Stomach smooth muscle (tissue), 2 donors: ENCODE results near the gene MGRN1.

ENCODE experiments used
- H3K27ac ChIP-seq: one replicate; pipeline ENCODE4 v1.7.0; 2013; ENCODE audit warnings: mild to moderate bottlenecking, low read length, inconsistent platforms
- H3K27me3 ChIP-seq, 2 donors: one replicate each; pipeline ENCODE4 v1.7.0; 2013; ENCODE audit warnings: low read length in 2 of 2; ENCODE audit not compliant: insufficient read depth in 2 of 2, control insufficient read depth in 1 of 2
- H3K36me3 ChIP-seq, 2 donors: one replicate each; pipeline ENCODE4 v1.7.0; 2013; ENCODE audit warnings: low read length in 2 of 2; ENCODE audit not compliant: control insufficient read depth in 2 of 2, insufficient read depth in 2 of 2
- H3K4me1 ChIP-seq: one replicate; pipeline ENCODE4 v1.7.0; 2013; ENCODE audit warnings: low read length; ENCODE audit not compliant: control insufficient read depth, insufficient read depth
- H3K4me3 ChIP-seq, 2 donors: one replicate each; pipeline ENCODE4 v1.7.0; 2013; ENCODE audit warnings: low read length in 2 of 2
- H3K9ac ChIP-seq, 2 donors: one replicate each; pipeline ENCODE4 v1.7.0; 2013; ENCODE audit warnings: low read length in 2 of 2, mild to moderate bottlenecking in 1 of 2
- H3K9me3 ChIP-seq, 2 donors: one replicate each; pipeline ENCODE4 v1.7.0; 2013; ENCODE audit warnings: low read length in 2 of 2; ENCODE audit not compliant: control insufficient read depth in 2 of 2
- donor health status: healthy.
- donor health status: Pancreatic carcinoma.

Gene MGRN1

DNA sequence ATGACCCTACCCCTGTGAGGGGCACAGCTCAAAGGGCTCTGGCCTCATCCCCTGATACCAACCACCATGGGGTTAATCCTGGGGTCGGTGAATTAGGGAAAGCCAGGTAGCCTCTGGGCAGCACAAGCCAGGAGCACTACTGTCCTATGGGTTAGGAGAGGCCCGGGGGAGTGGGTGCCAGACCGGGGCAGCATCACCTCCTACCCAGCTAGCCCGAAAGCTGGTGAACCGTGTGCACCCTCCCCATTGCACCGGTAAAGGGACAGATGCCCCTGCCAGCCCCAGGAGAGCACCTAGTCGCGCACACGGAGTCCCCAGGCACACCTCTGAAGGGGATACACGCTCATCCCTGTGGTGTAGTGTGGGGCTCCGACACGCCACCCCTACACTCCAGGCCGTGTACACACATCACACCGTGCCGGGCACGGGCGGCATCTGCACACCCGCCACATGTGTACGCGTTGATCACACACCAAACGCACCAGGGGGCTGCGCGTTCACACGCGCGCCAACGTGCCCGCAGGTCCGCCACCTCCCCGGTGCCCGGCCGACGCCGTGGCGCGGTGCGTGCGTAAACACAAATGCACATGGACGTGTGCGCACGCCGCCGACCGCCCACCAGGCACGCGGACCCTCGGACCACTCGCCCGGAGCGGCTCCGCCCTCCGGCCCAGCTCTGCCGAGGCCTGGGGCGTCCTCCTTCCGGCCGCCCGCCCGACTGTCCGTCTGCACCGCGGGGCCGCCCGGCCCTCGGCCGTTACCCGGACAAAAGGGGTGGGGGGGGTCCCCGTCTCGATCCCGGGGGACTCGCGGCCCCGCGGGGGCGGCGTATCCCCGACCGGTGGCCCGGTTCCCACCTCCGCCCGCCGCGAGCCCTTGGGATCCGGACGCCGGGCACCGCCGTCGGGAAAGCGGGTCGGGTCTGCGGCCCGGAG is 10.7 kb upstream of the MGRN1 start:
- H3K36me3 ChIP-seq = no peaks in the 10 kb centered on the region
- H3K9me3 ChIP-seq = no peaks in the 10 kb centered on the region
- no peaks in the 10 kb centered on the region for H3K27me3 ChIP-seq
- peaks cover 65% of the 10 kb centered on the region for H3K4me1 ChIP-seq
- peak overlapping the region; percentile 74 to 78 for H3K9ac ChIP-seq
- peak overlapping the region; percentile 92 for H3K27ac ChIP-seq
- H3K4me3 ChIP-seq = peak overlapping the region; percentile 87 to 91

DNA sequence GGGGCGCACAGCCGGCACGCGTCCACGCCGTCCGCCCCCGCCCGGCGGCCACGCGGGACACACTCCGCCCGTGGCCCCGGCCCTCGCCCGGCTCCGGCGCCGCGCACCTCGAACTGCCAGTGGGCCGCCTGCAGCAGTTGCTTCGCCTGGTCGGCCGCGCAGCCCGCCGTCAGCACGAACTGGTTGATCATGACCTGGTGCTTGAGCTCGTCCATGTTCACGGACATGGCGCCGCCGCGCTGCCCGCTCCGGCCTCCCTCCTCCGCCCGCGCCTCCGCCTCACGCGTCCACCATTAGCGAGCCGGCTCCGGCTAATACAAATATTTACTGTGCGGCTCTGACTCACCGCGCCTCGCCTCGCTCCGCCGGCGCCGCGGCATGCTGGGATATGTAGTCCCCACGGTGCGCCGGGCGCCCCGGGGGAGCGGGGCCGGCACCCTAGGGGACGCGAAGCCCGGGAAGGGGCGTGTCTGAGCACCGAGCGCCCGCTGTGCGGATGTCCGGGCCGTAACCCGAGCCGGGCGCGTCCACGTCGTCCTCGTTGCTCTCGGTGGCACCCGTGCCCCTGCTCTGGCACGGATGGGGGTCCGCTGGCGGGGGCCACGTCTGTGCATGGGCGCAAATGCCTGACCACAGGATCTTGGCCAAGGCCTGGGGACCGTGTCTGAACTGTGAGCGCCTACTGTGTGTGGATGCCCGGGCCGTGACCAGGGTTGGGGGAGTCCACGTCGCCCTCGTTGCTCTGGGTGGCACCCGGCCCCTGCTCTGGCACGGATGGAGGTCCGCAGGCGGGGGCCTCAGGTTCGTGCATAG is 9.8 kb upstream of the MGRN1 start, which contains the start of gene UBALD1:
TSS of gene UBALD1 (minus strand) at position 318 of the 813 bp plus-strand sequence. CDS start at position 227, 91 bp downstream.
- Histone ChIP-seq H3K4me3 (peak within 1 kb of the TSS; percentile 87 to 91), H3K27me3 (no peaks in the 10 kb centered on the region), H3K36me3 (peaks cover 0 to under 1% of the 10 kb centered on the region in 2 donors), H3K4me1 (peaks cover 65% of the 10 kb centered on the region), H3K9ac (peak within 1 kb of the TSS; percentile 74 to 78), H3K9me3 (no peaks in the 10 kb centered on the region), H3K27ac (peak within 1 kb of the TSS; percentile 92)

DNA sequence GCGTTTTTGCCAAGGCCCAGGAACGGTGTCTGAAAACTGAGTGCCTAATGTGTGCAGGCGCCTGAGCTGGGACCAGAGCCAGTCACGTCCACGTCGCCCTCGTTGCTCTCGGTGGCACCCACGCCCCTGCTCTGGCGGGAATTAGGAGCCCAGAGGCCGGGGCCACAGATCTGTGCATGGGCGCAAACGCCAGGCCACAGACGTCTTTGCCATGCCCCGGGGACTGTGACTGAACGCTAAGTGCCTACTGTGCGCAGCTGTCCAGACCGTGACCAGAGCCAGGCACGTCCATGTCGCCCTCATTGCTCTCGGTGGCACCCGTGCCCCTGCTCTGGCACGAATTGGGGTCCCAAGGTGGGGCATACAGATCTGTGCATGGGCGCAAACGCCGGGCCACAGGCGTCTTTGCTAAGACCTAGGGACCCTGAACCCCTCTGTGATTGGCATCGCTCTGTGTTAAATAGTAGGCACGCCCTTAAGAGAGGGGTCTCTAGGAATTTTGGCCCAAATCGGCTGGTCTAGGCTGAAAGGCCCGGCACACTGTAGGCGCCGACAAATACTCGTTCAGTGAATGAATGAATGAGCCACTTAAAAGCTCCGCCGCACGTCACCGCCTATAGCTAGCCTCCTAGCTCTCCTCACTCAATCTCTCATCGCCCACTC is 9.1 kb upstream of the MGRN1 start:
- Histone ChIP-seq H3K27ac (peak overlapping the region; percentile 92), H3K9me3 (no peaks in the 10 kb centered on the region), H3K27me3 (no peaks in the 10 kb centered on the region), H3K4me1 (peaks cover 59% of the 10 kb centered on the region), H3K4me3 (peak overlapping the region; percentile 87 to 91), H3K36me3 (peaks cover 0 to 2% of the 10 kb centered on the region in 2 donors), H3K9ac (peak overlapping the region; percentile 73 to 78)

DNA sequence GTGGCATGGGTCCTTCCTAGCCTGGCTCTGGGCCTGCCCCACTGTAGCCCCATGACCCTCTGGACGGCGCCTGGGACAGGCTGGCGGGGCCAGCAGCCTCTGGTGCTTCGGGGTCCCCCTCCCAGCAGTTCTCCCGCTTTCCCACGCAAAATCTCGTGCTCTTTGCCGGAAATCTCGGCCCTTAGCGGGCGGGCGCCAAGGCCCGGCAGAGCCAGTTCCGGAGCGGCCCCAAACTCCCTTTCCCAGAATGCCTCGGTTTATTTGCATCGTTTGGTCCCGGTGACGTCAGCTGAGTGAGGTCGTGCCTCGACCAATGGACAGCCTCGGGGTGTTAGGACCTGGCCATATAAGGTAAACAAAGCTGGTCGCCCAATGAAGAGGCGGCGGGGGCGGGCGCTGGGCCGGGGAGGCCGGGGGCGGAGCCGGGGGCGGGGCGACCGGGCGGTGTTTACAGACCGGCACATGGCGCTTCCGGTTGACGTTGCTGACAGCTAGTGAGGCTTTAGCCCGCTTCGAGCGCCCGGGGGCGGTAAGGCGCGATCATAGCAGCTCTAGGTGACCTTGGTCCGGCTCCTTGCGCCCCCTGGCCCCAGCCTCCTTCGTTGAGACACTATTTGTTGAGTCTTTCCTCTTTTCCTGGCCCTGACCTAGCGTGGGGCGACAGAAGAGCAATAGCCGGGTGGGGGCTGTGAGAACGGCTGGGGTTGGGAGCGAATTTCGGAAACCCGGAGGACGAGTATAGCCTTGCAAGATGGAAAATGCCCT is 8.4 kb upstream of the MGRN1 start:
- Histone ChIP-seq H3K4me3 (peak overlapping the region; percentile 69 to 82), H3K9me3 (no peaks in the 10 kb centered on the region), H3K27ac (peak overlapping the region; percentile 99), H3K9ac (peak overlapping the region; percentile 92 to 96), H3K36me3 (peaks cover 0 to 2% of the 10 kb centered on the region in 2 donors), H3K27me3 (no peaks in the 10 kb centered on the region), H3K4me1 (peaks cover 52% of the 10 kb centered on the region)

DNA sequence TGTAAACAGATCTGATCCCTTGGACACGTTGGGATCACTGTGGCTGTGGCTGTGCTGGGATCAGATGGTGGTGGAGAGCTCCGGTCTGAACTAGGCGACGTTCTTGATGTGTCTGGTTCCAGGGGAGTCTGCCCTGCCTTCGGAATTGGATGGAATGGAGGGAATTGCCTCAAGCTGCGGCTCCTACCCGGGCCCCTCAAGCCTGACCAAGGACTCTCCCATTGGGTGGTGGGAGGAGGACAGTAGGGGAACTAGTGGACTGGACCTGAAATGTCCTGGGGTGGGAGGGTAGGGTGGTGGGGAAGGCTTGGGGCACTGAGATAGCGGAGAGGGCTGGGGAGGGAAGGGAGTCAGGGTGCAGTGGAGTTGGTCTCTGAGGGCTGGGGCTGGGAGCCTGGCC is 6.7 kb upstream of the MGRN1 start:
- Histone ChIP-seq H3K9ac (no peak overlapping the region), H3K4me1 (peaks cover 36% of the 10 kb centered on the region), H3K9me3 (no peaks in the 10 kb centered on the region), H3K27ac (peak overlapping the region; percentile 99), H3K36me3 (peaks cover 0 to 2% of the 10 kb centered on the region in 2 donors), H3K27me3 (no peaks in the 10 kb centered on the region), H3K4me3 (peak overlapping the region in 1 of 2 donors; percentile 15)

DNA sequence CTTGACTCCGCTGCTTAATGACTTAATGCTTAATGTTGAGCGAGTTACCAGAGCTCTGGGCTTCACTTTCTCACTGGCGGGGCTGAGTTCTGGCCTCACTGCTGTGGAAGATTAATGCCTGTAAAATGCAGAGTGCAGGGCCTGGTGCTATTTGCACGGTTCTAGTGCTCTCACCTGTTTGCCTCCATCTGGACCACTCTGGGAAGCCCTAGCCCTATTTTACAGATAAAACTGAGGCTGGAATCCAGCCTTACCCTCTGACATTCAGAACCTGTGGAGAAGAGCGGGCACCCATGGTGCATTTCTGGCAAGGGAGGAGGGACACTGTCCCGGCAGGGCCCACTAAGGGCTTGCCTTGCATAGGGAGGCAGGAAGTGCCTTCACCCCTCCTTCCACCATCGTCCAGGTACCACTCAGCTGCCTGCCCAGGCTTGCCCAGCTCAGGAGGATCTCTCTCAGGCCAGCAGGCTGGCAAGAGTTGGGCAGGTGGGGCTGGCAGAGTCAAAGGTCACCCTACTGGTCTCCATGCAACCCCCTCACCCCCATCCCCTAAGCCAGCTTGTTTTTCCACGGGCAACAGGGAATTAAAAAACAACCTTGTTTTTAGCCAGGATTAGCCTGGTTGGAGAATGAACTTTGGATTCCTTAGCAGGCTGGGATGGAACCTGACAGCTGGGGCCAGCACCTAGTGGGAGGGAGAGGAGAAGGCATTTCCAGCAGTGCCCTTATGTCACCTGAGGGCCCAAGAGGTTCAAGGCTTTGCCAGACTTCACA is 5.8 kb upstream of the MGRN1 start:
- Histone ChIP-seq H3K4me3 (no peak overlapping the region), H3K36me3 (peaks cover 0 to 2% of the 10 kb centered on the region in 2 donors), H3K9me3 (no peaks in the 10 kb centered on the region), H3K9ac (no peak overlapping the region), H3K27me3 (no peaks in the 10 kb centered on the region), H3K4me1 (peaks cover 27% of the 10 kb centered on the region), H3K27ac (no peak overlapping the region)

DNA sequence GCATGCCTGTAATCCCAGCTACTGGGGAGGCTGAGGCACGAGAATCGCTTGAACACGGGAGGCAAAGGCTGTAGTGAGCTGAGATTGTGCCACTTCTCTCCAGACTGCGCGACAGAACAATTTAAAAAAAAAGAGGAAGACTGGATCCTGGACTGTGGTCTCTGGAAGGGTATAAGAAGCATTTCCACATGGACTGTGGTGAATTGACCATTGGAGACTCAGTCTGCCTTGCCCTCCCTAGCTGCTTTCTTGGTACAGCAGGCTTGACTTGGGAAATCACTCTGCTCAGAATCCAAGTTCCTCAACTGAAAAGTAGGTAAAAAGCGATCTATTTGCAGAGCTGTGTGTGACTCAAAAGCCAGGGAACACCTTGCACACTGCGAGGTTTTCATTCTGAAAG is 1.0 kb upstream of the MGRN1 start:
- H3K9ac ChIP-seq = no peak overlapping the region
- no peaks in the 10 kb centered on the region for H3K9me3 ChIP-seq
- H3K27me3 ChIP-seq = no peaks in the 10 kb centered on the region
- peaks cover 0 to 2% of the 10 kb centered on the region in 2 donors for H3K36me3 ChIP-seq
- peaks cover 24% of the 10 kb centered on the region for H3K4me1 ChIP-seq
- peak overlapping the region in 1 of 2 donors; percentile 88 for H3K4me3 ChIP-seq
- no peak overlapping the region for H3K27ac ChIP-seq

DNA sequence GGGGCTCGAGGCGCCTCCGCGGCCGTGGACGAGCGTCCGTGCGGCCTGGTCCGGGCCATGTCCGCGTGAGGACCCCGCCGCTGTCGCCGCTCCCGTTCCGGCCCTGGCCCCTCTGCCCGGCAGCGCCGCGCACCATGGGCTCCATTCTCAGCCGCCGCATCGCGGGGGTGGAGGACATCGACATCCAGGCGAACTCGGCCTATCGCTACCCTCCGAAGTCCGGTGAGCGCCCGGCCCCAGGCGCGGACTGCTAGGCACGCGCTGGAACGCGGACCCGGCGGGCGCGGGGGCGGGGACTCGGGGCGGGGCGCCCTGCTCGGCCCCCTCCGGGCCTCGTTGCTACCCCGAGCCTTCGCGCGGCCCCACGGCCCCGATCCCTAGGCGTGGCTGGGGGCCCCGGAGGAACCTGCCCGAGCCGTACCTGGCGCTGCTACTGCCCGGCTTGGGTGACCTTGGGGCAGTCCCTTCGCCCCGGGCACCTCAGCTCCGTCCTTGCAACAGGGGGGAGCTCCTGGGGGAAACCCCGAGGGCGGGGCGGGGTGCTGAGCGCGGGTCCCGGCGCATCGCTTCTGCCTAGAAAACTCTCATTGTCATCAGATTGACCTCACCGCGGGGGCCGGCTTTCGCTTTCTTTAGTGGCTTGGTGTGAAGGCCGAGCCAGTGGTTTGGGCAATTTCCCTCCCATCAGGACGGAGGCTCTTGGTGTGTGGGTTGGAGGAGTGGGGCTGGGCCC is 367 bp downstream of the MGRN1 start:
- Histone ChIP-seq H3K4me1 (peaks cover 24% of the 10 kb centered on the region), H3K9me3 (no peaks in the 10 kb centered on the region), H3K27me3 (no peaks in the 10 kb centered on the region), H3K9ac (peak overlapping the region; percentile 88 to 96), H3K4me3 (peak overlapping the region; percentile 88 to 99), H3K27ac (peak overlapping the region; percentile 93), H3K36me3 (no peaks in the 10 kb centered on the region)

DNA sequence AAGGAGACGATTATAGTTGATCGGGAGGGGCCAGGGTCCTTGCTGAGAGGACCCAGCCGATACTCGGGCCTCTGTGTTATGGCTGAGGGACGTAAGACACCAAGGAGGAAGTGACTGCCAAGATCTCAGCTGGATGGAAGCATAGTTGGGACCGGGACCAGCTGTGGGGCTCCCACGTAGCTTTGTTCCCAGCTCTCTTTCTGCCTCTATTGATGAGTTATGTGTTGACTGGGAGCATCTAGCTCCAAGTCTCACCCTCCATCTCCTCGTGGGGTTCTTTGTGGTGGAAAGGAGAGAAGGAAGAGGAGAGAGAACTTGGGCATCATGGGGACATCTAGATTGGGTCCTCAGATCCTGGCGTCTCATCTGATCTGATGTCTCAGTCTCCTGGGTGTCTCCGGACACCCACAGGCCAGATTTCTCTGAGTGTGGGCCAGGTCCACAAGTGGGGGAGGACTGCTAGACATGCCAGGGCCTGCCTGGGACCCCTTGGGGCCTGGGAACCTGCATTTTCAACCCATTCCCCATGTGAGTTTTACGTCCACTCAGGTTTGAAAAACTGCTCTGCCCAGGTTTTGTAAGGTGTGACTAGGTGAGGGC is 1.0 kb downstream of the MGRN1 start:
- Histone ChIP-seq H3K9ac (peak overlapping the region; percentile 88 to 96), H3K9me3 (no peaks in the 10 kb centered on the region), H3K4me3 (peak overlapping the region; percentile 88 to 99), H3K4me1 (peaks cover 24% of the 10 kb centered on the region), H3K27me3 (no peaks in the 10 kb centered on the region), H3K27ac (peak overlapping the region; percentile 93), H3K36me3 (no peaks in the 10 kb centered on the region)
